Activated gamma-delta T cell (primary cell): ENCODE data around the gene INTU.
"Not testable (repeated sequence)": the region's sequence is repeated elsewhere in the genome, so short reads cannot be mapped to it uniquely, and the experiment has no call there.

ENCODE experiments used
- DNase-seq: peaks from one replicate; lab custom pipeline; 2025; lab: John Stamatoyannopoulos, UW
- total RNA-seq, 2 donors: gene quantifications; one replicate each; lab custom pipeline; 2026; lab: John Stamatoyannopoulos, UW

INTU gene
- 0.20 to 2.7 reads per million in 2 donors for total RNA-seq

GRCh38 chr4:127632420-127633403, at the start of gene INTU:
Gene INTU (plus strand): TSS chr4:127632957. CDS start chr4:127633035, 78 bp downstream.
- DNase-seq: no peak

DNA sequence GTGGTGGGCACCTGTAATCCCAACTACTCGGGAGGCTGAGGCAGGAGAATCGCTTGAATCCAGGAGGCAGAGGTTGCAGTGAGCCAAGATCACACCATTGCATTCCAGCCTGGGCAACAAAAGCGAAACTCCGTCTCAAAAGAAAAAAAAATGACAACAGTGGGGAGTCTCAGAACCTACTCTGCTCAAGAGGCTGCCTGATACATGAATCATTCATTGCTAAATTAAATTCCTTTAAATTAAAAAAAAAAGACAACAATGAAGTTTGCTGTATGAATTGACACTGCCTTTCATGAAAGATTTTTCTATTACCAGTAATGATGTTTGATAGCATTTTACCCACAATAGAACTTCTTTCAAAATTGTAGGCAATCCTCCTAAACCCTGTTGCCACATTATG, 46.3 kb upstream of the INTU start:
- DNase-seq: not testable (repeated sequence)

DNA sequence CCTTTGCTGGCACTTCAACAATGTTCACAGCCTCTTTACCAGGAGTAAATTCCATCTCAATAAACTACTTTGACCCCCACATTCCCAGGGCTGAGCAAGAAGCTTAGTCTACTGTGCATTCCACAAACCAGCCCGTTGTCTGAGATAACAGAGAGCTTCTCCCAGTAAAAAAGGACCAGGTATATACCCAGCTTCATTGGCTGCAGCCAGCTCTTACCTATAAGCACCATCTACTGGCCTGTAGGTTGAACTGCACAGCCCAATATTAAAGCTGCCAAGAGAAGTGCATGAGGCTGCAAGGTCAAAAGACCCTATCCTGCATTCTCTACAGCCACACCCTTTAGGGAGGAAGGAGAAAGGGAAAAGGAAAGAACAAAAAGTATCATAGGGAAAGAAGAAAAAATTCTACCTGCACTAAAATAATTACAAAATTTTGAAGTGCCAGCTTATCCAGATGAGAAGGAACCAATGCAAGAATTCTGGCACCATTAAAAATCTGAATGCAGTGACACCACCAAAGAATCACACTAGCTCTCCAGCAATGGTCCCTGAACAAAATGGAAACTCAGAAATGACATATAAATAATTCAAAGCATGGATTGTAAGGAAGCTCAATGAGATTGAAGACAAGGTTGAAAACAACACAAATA, 45.7 kb upstream of the INTU start:
- DNase-seq: no peak

- not testable (repeated sequence) for DNase-seq
Measured at GRCh38 chr4:127589153-127589552, 43.6 kb upstream of the INTU start.

GRCh38 chr4:127598656-127599055, 34.1 kb upstream of the INTU start:
- no peak for DNase-seq

- DNase-seq: no peak
Measured at GRCh38 chr4:127601029-127601428, 31.7 kb upstream of the INTU start.

- no peak for DNase-seq
Measured at GRCh38 chr4:127604949-127605709, 27.6 kb upstream of the INTU start.

DNA sequence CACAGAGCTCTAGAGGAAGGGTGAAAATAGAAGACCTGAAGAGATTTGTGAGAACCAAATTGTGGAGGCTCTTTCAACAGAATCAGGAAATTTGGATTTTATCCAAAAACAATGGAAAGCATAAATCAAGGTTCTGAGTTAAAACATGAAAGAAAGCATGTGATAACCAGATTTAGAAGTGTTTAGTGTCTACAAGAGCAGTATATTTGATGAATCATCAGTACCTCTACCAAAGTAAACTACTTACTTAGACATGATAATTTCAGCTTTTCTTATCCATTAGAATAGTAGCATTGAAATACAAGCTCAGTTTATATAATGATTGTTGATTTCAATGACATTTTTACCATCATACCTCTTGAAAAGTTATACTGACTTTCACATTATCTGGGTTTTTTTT, 25.9 kb upstream of the INTU start:
- no peak for DNase-seq

GRCh38 chr4:127609484-127609883, 23.3 kb upstream of the INTU start:
- DNase-seq: no peak

GRCh38 chr4:127610488-127610887, 22.3 kb upstream of the INTU start:
- DNase-seq: no peak

GRCh38 chr4:127616898-127617297, 15.9 kb upstream of the INTU start:
- DNase-seq: no peak

DNA sequence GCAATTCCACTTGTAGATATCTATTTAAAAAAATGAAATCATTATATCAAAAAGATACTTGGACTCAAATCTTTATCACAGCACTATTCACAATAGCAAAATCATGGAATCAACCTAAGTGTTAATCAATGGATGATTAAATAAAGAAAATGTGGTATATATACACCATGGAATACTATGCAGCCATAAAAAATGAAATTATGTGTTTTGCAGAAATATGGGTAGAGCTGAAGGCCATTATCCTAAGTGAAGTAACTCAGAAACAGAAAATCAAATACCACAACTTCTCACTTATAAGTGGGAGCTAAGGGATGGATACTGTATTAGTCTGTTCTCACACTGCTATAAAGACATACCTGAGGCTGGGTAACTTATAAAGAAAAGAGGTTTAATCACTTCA, 14.3 kb upstream of the INTU start:
- no peak for DNase-seq

DNA sequence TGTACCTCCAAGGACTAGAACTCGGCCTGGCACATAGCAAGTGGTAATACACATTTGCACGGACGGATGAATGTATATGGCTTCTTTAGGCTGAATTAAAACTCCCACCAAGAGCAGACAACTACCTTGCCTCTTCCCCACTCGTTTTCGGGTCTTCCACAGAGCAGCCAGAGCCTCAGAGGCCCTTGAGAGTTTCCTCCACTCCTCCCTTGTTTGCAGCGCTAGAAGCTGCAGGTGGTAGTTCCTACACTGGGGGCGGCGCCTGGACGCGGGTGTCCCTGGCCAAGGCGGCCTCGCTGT, 10.2 kb upstream of the INTU start:
- DNase-seq: no peak

DNA sequence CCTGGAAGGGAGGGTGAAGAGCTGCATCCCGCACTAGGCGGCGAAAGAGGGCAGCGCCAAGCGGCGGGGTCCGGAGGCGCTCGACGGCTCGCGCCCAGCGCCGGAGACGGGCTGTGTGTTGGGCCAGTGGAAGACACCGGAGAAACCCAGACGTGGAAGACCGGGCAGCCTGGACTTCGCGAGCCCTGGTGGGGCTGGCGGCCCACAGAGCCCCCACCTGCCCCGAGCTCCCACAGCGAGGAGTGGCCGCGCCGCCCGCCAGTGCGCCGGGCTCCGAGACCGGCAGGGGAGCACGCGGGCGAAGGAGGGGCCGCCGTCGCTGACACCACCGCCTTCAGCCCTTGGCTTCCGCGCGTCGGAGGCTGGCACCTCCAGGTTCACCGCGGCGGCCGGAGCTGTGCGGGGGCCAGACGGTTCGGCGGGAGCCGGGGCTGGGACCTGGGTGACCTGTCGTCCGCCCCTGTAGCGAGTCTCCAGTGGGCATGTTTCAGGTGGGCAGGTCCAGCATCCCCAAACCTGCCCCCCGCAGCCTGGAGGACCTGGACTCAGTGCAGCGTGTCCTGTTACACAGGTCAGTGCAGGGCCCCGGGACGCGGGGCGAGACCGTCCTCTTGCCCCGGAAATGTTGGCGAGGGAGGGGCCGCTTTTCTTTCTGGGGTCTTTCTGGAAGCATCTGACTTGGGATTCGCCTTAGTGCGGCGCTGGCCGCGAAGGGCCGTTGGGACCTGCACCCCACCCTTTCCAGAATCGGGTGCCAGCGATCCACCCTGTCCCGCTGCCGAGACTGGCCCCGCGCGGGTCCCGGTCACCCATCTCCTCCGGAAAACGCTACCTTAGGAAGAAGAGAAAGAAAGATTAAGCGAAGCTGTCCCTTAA, 9.6 kb upstream of the INTU start:
- DNase-seq: no peak

- DNase-seq: no peak
Measured at GRCh38 chr4:127623797-127624083, 9.0 kb upstream of the INTU start.

GRCh38 chr4:127624173-127624572, 8.6 kb upstream of the INTU start:
- no peak for DNase-seq

- no peak for DNase-seq
Measured at GRCh38 chr4:127629371-127629770, 3.4 kb upstream of the INTU start.

- DNase-seq: no peak
Measured at GRCh38 chr4:127630152-127630551, 2.6 kb upstream of the INTU start.

DNA sequence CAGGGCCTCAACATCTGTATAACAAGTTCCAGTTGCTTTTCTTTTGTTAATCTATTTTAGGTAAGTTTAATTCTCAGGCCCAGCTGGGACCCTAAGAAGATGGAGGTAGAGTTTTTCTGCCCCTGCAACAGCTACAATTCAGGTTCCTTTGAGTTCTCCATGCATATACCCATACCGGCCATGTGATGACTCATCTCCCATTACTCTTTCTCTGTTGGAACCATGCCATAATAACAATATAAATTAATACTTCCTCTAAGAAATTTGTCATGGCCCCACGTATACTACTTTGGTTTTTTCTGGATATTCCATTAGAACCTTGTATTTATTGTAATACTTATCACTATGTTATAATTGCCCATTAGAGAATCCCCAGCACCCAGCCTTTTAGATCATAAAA, 1.3 kb upstream of the INTU start:
- DNase-seq: no peak

GRCh38 chr4:127634181-127634580, 1.4 kb downstream of the INTU start:
- DNase-seq: no peak

DNA sequence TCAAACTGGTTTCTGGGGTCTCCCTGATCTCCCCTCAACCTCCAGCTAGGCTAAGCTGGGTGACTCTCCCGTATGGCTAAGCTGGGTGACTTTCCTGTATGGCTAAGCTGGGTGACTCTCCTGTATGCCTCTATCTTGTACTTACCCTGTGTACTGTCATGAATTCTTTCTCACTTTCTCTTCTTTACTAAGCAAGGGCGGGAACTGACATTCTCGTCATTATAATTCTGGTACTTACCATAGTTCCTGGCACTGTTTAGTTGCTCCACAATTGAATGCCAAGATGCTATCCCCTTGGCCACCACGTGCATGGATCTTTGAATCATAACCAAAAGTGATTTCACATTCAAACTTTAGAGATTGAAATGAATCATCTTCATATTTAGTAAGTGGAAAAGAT, 8.8 kb downstream of the INTU start:
- DNase-seq: no peak

- DNase-seq: no peak
Measured at GRCh38 chr4:127642169-127642568, 9.4 kb downstream of the INTU start.
